Left forelimb (tissue), 1 donor: ENCODE measurements around the gene LMCD1.
A peak's percentile ranks its signal among the peaks of the same experiment; 100 is the strongest.

Experiments
- DNase-seq: peaks from one replicate; pipeline ENCODE4 v3.0.0-alpha.2; 2018; ENCODE audit warnings: low spot score

Gene LMCD1

DNA sequence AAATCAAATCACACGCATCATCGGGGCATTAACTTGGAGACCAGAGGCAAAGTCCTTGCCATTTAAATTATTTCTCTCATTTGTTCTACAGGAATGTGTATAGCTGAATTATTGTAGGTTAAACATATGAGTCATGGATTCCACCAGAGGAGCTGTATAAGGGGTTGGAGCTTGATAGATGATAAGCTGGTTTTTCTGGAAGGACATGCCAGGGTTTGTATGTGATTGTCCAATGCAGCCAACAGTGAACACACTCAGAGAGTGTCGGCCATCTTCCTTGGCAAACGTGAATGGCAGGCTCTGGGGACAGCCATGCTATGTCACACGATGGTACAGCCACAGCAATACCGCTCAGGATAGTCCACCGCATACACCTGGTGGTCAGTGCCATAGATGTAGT, 117.9 kb downstream of the LMCD1 start:
- no peak for DNase-seq

DNA sequence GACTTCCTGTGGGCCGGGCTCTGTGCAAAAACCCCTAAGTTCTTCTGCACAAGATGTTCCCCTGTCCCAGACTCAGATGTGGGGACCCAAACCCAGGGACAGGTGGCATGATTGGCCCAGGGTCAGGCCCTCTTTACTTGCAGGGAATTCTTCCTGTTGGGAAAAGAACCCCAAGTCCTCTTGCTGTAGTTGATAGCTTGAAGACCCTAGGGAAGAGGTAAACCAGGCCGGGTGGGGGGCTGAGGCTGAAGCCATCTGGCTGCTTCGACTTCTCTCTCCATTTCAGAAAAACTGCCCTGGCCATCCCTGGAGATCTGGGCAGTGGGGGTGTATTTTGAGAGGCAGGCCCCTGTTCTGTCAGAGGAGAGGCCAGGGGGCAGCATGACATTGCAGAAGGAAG, 119.5 kb downstream of the LMCD1 start:
- DNase-seq, result no peak

DNA sequence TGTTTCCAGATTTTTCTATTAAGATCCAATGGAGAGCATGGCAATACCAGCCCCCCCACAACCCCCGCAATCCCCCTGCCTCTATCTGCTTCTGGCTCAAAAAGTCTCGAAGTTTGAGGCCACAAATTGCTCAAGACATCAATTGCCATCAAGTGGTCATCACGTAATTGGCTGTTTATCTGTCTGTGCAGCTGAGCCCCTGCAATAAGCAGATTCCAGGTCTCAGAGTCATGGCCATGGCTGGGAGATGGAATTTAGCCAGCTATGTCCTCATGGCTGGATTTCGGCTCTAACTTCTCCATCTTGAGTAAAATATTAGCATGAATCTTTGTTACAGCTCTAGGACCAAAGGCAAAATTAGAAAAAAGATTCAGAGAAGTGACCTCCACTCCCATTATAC, 120.2 kb downstream of the LMCD1 start:
- no peak for DNase-seq

DNA sequence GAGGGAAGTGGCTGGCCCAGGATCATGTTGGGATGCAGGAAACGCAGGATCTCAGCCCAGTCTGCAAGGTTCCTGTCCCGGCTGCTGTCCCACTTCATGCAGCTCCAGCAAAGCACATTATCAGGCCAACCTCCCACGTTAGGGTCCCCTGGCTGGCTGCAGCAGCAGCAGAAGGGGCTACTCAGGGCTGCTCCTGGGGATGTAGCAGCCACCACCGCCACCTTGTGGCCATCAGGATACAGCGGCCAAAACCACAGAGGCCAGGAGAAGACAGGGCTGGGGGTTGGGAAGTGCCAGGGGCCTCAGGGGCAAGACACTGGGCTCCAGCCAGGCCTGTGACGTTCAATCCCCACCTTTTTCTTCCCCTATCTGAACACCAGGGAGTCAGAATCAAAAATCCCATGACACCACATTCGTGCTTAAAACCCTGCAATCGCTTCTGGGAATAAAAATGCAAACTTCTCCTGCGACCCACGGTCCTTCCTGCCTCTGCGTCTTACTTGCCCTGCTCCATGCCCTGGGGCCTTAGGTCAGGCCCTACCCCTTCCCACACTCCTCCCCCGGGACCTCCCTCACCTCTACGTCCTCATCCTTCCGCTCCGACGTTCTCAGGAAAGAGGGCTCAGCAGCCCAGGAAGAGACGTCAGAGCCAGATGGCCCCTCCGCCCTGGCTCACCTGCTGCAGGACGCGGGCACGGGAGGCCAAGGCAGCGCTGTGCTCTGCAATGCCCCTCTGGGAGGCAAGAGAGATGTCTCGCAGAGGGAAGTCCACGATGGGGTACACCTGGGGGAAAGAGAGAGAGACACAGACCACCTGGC, 121.5 kb downstream of the LMCD1 start:
- peak; percentile 85 for DNase-seq

DNA sequence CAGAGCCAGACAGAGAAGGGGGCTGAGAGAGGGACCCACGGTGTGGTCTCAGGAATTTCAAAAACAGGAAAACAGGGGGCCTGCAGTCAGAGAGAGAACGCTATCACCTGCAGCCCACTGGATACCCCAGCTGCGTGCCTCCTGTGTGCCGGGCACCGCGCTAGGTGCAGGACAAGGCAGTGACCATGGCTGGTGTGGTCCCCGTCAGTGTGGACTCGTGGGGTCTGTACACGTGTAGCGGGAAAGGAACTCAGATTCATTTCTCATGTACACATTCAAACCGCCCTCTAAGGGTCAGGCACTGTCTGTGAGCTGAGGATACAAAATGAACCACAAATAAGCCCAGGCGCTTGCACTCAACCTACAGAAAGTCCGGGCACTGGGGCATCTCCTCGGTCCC, 122.1 kb downstream of the LMCD1 start:
- DNase-seq, result no peak
